Sigmoid colon (tissue), 7 donors: ENCODE measurements around the gene GNAI1. TPM values are rescaled to one million over a fixed set of nuclear protein-coding genes. Genes with fewer than 3 reads are reported as not detected.

ENCODE experiments used
- DNase-seq: peaks from one replicate; pipeline ENCODE4 v3.0.0-alpha.2; 2019
- H3K27ac ChIP-seq, 4 donors: fragments of 200-600 bp; sonication (generic); one replicate each; pipeline ENCODE4 v1.5.1; 2016 to 2019; ENCODE audit warnings: mild to moderate bottlenecking in 1 of 4
- H3K27me3 ChIP-seq, 3 donors: fragments of 200-600 bp; sonication (generic); one replicate each; pipeline ENCODE4 v1.5.1; 2019; ENCODE audit warnings: mild to moderate bottlenecking in 1 of 3
- H3K36me3 ChIP-seq, 4 donors: fragments of 200-600 bp; sonication (generic); one replicate each; pipeline ENCODE4 v1.5.1; 2016 to 2019
- H3K4me1 ChIP-seq, 4 donors: fragments of 200-600 bp; sonication (generic); one replicate each; pipeline ENCODE4 v1.5.1; 2017 to 2019
- H3K4me3 ChIP-seq, 4 donors: fragments of 200-600 bp; sonication (generic); one replicate each; pipeline ENCODE4 v1.5.1; 2017 to 2019; ENCODE audit warnings: mild to moderate bottlenecking in 2 of 4, moderate library complexity in 1 of 4
- H3K9me3 ChIP-seq, 4 donors: fragments of 200-600 bp in 3 of 4; sonication (generic) in 3 of 4; one replicate each; pipeline versions ENCODE4 v1.5.1 to v1.6.1; 2013 to 2019
- EP300 ChIP-seq, 4 donors: sonication (generic); formaldehyde crosslinking; IDR thresholded peaks; one replicate each; pipeline ENCODE4 v1.6.1; 2017; ENCODE audit warnings: antibody characterized with exemption in 4 of 4
- POLR2A ChIP-seq, 2 donors: fragments of 450-650 bp; IDR thresholded peaks; one replicate each; pipeline ENCODE4 v1.6.1; 2016; ENCODE audit warnings: antibody characterized with exemption in 2 of 2, mild to moderate bottlenecking in 2 of 2, moderate library complexity in 2 of 2
- POLR2AphosphoS5 ChIP-seq, 4 donors: sonication (generic); formaldehyde crosslinking; IDR thresholded peaks; one replicate each; pipeline ENCODE4 v1.6.1; 2017; ENCODE audit warnings: antibody characterized with exemption in 4 of 4
- WGBS, 2 donors: extraction: QIAGEN DNeasy Blood & Tissue Kit; methylation state at CpG; one replicate each; pipeline ENCODE4 v1.1.7; 2013; 5-methylcytosine and 5-hydroxymethylcytosine counted together
- intact Hi-C: fragments of 100-400 bp; cut with DNase I; formaldehyde crosslinking; loops from one replicate; pipeline ENCODE4 v1.15.1; 2023
- polyA plus RNA-seq, 3 donors: library from polyadenylated mRNA; stranded (reverse); fragments of 200-250 nt; gene quantifications; one replicate each; pipeline ENCODE4 v1.2.3, GENCODE V29; 2013
- total RNA-seq, 4 donors: library from RNA; depleted of rRNA; stranded (reverse); fragments of >200 nt; gene quantifications; one replicate each; pipeline ENCODE4 v1.1.0, GENCODE V29; 2016
- TF ChIP-seq, protein P1 (sequence below), 4 experiments: fragments of 450-650 bp in 3 of 4; fragments of 200-600 bp in 1 of 4; IDR thresholded peaks; one replicate each; pipeline ENCODE4 v1.5.1; 2016 to 2019; ENCODE audit warnings: antibody characterized with exemption in 4 of 4, mild to moderate bottlenecking in 3 of 4, moderate library complexity in 2 of 4
- donor health status: healthy with polysubstance abuse.
- donor health status: Bipolar disorder and iron deficiency.
- donor health status: healthy.

GNAI1 gene
- total and polyA plus RNA-seq, 7 donors = 8.8 to 98.9 (median 50.9) TPM

GRCh38 chr7:80260606-80261005 lies 126.0 kb downstream of the GNAI1 start:
- Histone ChIP-seq H3K27me3 (no peaks in the 10 kb centered on the region), H3K4me1 (peaks cover 0 to 34% (median 10%) of the 10 kb centered on the region in 4 donors), H3K9me3 (no peaks in the 10 kb centered on the region), H3K4me3 (no peak overlapping the region), H3K36me3 (no peaks in the 10 kb centered on the region), H3K27ac (no peak overlapping the region)
- no peak for DNase-seq
- TF ChIP-seq POLR2AphosphoS5 (IDR thresholded peaks at IDR 0.05) (no peak), POLR2A (IDR thresholded peaks at IDR 0.05) (no peak), EP300 (IDR thresholded peaks at IDR 0.05) (no peak)
- intact Hi-C loops = no loop called here

GRCh38 chr7:80263333-80263732 lies 128.7 kb downstream of the GNAI1 start:
- H3K36me3 ChIP-seq = no peaks in the 10 kb centered on the region
- peaks cover 0 to 26% (median 10%) of the 10 kb centered on the region in 4 donors for H3K4me1 ChIP-seq
- 78 to 93% methylated on average over 4 of the region's 4 CpGs for WGBS, 2 donors
- no peaks in the 10 kb centered on the region for H3K9me3 ChIP-seq
- peak overlapping the region in 2 of 4 donors; percentile 5 to 45 for H3K27ac ChIP-seq
- H3K27me3 ChIP-seq = no peaks in the 10 kb centered on the region
- DNase-seq = no peak
- TF ChIP-seq, protein P1, sequence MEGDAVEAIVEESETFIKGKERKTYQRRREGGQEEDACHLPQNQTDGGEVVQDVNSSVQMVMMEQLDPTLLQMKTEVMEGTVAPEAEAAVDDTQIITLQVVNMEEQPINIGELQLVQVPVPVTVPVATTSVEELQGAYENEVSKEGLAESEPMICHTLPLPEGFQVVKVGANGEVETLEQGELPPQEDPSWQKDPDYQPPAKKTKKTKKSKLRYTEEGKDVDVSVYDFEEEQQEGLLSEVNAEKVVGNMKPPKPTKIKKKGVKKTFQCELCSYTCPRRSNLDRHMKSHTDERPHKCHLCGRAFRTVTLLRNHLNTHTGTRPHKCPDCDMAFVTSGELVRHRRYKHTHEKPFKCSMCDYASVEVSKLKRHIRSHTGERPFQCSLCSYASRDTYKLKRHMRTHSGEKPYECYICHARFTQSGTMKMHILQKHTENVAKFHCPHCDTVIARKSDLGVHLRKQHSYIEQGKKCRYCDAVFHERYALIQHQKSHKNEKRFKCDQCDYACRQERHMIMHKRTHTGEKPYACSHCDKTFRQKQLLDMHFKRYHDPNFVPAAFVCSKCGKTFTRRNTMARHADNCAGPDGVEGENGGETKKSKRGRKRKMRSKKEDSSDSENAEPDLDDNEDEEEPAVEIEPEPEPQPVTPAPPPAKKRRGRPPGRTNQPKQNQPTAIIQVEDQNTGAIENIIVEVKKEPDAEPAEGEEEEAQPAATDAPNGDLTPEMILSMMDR (IDR thresholded peaks at IDR 0.05) = no peak
- TF ChIP-seq EP300 (IDR thresholded peaks at IDR 0.05) (no peak), POLR2AphosphoS5 (IDR thresholded peaks at IDR 0.05) (no peak), POLR2A (IDR thresholded peaks at IDR 0.05) (no peak)
- peak overlapping the region in 1 of 4 donors; percentile 12 for H3K4me3 ChIP-seq
- intact Hi-C loops = no loop called here

DNA sequence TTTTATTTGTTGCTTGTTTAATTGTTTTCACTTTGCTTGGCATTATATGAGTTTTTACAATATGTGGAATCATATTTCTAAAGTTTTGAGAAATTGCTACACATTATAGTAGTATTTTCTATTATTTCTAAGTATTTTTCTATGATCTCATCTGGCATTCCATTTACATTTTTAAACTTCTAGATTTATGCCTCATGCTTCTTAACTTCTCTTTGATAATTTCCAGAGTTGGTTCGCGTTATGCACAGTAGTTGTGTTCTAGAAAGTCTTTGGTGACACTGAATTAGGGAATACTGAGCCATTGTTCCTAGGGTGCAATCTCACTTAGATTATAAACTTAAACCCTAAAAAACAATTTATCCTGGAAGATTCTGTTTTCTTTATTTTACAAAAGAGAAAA lies 129.2 kb downstream of the GNAI1 start:
- WGBS, 2 donors = 92 to 96% methylated on average over 2 of the region's 2 CpGs
- DNase-seq = no peak
- no peak for TF ChIP-seq EP300 (IDR thresholded peaks at IDR 0.05)
- TF ChIP-seq, protein P1 (IDR thresholded peaks at IDR 0.05) = no peak
- TF ChIP-seq POLR2A (IDR thresholded peaks at IDR 0.05) = no peak
- no peak for TF ChIP-seq POLR2AphosphoS5 (IDR thresholded peaks at IDR 0.05)
- intact Hi-C loops = no loop called here
- Histone ChIP-seq H3K36me3 (no peaks in the 10 kb centered on the region), H3K4me3 (no peak overlapping the region), H3K27ac (peak overlapping the region in 2 of 4 donors; percentile 5 to 45), H3K4me1 (peaks cover 0 to 22% (median 10%) of the 10 kb centered on the region in 4 donors), H3K9me3 (no peaks in the 10 kb centered on the region), H3K27me3 (no peaks in the 10 kb centered on the region)

DNA sequence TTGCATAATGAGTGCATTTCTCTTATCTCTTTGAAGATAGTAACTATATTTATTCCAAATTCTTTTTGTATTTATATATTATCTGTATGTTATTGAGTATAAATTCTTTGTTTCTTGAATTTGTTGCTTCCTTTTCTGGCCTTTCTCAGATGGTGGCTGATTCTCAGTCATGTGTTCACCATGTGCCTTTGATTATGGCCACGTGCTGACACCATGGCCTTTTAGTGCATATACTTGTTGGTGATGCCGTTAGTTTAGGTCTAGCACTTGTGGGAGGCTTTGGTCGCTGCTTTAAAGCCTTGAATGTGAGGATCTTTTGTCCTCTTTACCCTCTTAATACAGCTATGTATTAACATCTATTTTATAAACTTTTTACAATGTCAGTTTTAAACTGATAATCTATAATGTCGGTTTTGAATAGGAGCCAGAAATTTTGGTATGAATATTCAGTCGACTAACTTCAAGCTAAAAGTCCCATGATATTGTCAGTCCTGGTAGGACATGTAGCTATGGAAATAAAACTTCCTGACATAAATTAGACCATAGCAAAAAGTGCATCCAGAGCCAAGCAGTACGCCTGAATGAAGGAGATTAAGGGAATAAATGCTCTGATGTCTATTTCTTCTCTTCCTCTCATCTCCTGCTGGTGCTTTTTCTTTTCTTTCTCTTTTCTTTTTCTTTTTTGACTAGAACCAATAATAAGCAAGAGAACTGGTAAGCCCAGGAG lies 130.3 kb downstream of the GNAI1 start:
- Histone ChIP-seq H3K4me1 (peaks cover 0 to 22% (median 10%) of the 10 kb centered on the region in 4 donors), H3K9me3 (no peaks in the 10 kb centered on the region), H3K27me3 (no peaks in the 10 kb centered on the region), H3K36me3 (no peaks in the 10 kb centered on the region), H3K4me3 (no peak overlapping the region), H3K27ac (no peak overlapping the region)
- no peak for TF ChIP-seq EP300 (IDR thresholded peaks at IDR 0.05)
- TF ChIP-seq POLR2AphosphoS5 (IDR thresholded peaks at IDR 0.05) = no peak
- DNase-seq = no peak
- WGBS, 2 donors = 64 to 80% methylated on average over 6 of the region's 6 CpGs
- intact Hi-C loops = no loop called here

- Histone ChIP-seq H3K36me3 (no peaks in the 10 kb centered on the region), H3K27me3 (no peaks in the 10 kb centered on the region), H3K4me1 (peaks cover 0 to 10% (median 6%) of the 10 kb centered on the region in 4 donors), H3K27ac (no peak overlapping the region), H3K4me3 (no peak overlapping the region), H3K9me3 (no peaks in the 10 kb centered on the region)
- TF ChIP-seq, protein P1 (IDR thresholded peaks at IDR 0.05) = no peak
- TF ChIP-seq POLR2A (IDR thresholded peaks at IDR 0.05) (no peak), EP300 (IDR thresholded peaks at IDR 0.05) (no peak), POLR2AphosphoS5 (IDR thresholded peaks at IDR 0.05) (no peak)
- DNase-seq = no peak
- intact Hi-C loops = no loop called here
- WGBS, 2 donors = 68 to 75% methylated on average over 4 of the region's 4 CpGs
These were observed 138.1 kb downstream of the GNAI1 start for GRCh38 chr7:80272560-80273239.
